ENCODE measurements around the gene GALNT2.

GALNT2 gene

GRCh38 chr1:230204842-230205241 is 137.8 kb downstream of the GALNT2 start:
- Histone ChIP-seq H3K9ac (ENCODE audit: low read length) (no peak overlapping the region), H4K8ac (ENCODE audit: low read depth, low read length) (no peak overlapping the region), H3K4ac (ENCODE audit: low read depth, low read length) (no peak overlapping the region), H3K23ac (ENCODE audit: low read length) (no peak overlapping the region), H3K4me3 (ENCODE audit: low read depth, low read length) (no peak overlapping the region), H3K36me3 (ENCODE audit: control insufficient read depth in 1 of 2, insufficient read depth in 2 of 2, low read length in 2 of 2) (peaks cover 9 to 22% of the 10 kb centered on the region in 2 experiments), H2BK5ac (ENCODE audit: low read depth, low read length, poor library complexity) (no peak overlapping the region), H3K4me1 (ENCODE audit: control insufficient read depth in 1 of 2, insufficient read depth in 2 of 2, low read length in 2 of 2) (peaks cover 8 to 13% of the 10 kb centered on the region in 2 experiments), H2BK120ac (ENCODE audit: insufficient read depth, low read length, poor library complexity) (no peak overlapping the region), H2BK12ac (ENCODE audit: low read length) (no peak overlapping the region), H2AFZ (ENCODE audit: insufficient read depth, low read length, poor library complexity) (no peak overlapping the region), H3K18ac (ENCODE audit: low read length) (no peak overlapping the region), H3K14ac (ENCODE audit: low read length) (no peak overlapping the region), H3K4me2 (ENCODE audit: low read length) (no peak overlapping the region), H3K27me3 (ENCODE audit: insufficient read depth, low read length) (no peaks in the 10 kb centered on the region), H3K9me3 (ENCODE audit: insufficient read depth, low read depth, low read length) (no peaks in the 10 kb centered on the region), H3K79me2 (ENCODE audit: control insufficient read depth, insufficient read depth, low read length, poor library complexity) (no peaks in the 10 kb centered on the region), H2AK5ac (ENCODE audit: low read length) (no peak overlapping the region), H3K27ac (ENCODE audit: low read depth, low read length) (no peak overlapping the region), H4K12ac (ENCODE audit: low read depth, low read length) (no peak overlapping the region), H3K79me1 (ENCODE audit: low read length) (no peaks in the 10 kb centered on the region), H4K91ac (ENCODE audit: low read depth, low read length) (no peak overlapping the region)
- no peak for DNase-seq
- no CpG with 5 or more reads among the region's 3 CpGs for WGBS (ENCODE audit: extremely low coverage, insufficient coverage, insufficient read length)

GRCh38 chr1:230205719-230206198 is 138.7 kb downstream of the GALNT2 start:
- H3K4ac ChIP-seq (ENCODE audit: low read depth, low read length), result no peak overlapping the region
- H3K79me1 ChIP-seq (ENCODE audit: low read length), result no peaks in the 10 kb centered on the region
- H3K9me3 ChIP-seq (ENCODE audit: insufficient read depth, low read depth, low read length), result no peaks in the 10 kb centered on the region
- H3K27ac ChIP-seq (ENCODE audit: low read depth, low read length), result no peak overlapping the region
- no peak overlapping the region for H4K8ac ChIP-seq (ENCODE audit: low read depth, low read length)
- peaks cover 6 to 19% of the 10 kb centered on the region in 2 experiments for H3K36me3 ChIP-seq (ENCODE audit: control insufficient read depth in 1 of 2, insufficient read depth in 2 of 2, low read length in 2 of 2)
- no peak overlapping the region for H2BK12ac ChIP-seq (ENCODE audit: low read length)
- no peak overlapping the region for H4K12ac ChIP-seq (ENCODE audit: low read depth, low read length)
- no CpG with 5 or more reads among the region's 7 CpGs for WGBS (ENCODE audit: extremely low coverage, insufficient coverage, insufficient read length)
- H2BK120ac ChIP-seq (ENCODE audit: insufficient read depth, low read length, poor library complexity), result no peak overlapping the region
- no peak overlapping the region for H3K23ac ChIP-seq (ENCODE audit: low read length)
- no peak overlapping the region for H3K4me2 ChIP-seq (ENCODE audit: low read length)
- no peaks in the 10 kb centered on the region for H3K27me3 ChIP-seq (ENCODE audit: insufficient read depth, low read length)
- H3K4me3 ChIP-seq (ENCODE audit: low read depth, low read length), result no peak overlapping the region
- no peaks in the 10 kb centered on the region for H3K79me2 ChIP-seq (ENCODE audit: control insufficient read depth, insufficient read depth, low read length, poor library complexity)
- H2AK5ac ChIP-seq (ENCODE audit: low read length), result no peak overlapping the region
- no peak overlapping the region for H3K18ac ChIP-seq (ENCODE audit: low read length)
- peak; percentile 78 to 91 for DNase-seq
- no peak overlapping the region for H3K9ac ChIP-seq (ENCODE audit: low read length)
- H4K91ac ChIP-seq (ENCODE audit: low read depth, low read length), result no peak overlapping the region
- no peak overlapping the region for H3K14ac ChIP-seq (ENCODE audit: low read length)
- no peak overlapping the region for H2AFZ ChIP-seq (ENCODE audit: insufficient read depth, low read length, poor library complexity)
- H3K4me1 ChIP-seq (ENCODE audit: control insufficient read depth in 1 of 2, insufficient read depth in 2 of 2, low read length in 2 of 2), result peaks cover 9 to 13% of the 10 kb centered on the region in 2 experiments
- H2BK5ac ChIP-seq (ENCODE audit: low read depth, low read length, poor library complexity), result no peak overlapping the region

- Histone ChIP-seq H3K27ac (ENCODE audit: low read depth, low read length) (no peak overlapping the region), H4K91ac (ENCODE audit: low read depth, low read length) (no peak overlapping the region), H3K18ac (ENCODE audit: low read length) (no peak overlapping the region), H3K14ac (ENCODE audit: low read length) (no peak overlapping the region), H3K36me3 (ENCODE audit: control insufficient read depth in 1 of 2, insufficient read depth in 2 of 2, low read length in 2 of 2) (peaks cover 6 to 19% of the 10 kb centered on the region in 2 experiments), H3K4ac (ENCODE audit: low read depth, low read length) (no peak overlapping the region), H3K79me2 (ENCODE audit: control insufficient read depth, insufficient read depth, low read length, poor library complexity) (no peaks in the 10 kb centered on the region), H2BK120ac (ENCODE audit: insufficient read depth, low read length, poor library complexity) (no peak overlapping the region), H3K27me3 (ENCODE audit: insufficient read depth, low read length) (no peaks in the 10 kb centered on the region), H3K23ac (ENCODE audit: low read length) (no peak overlapping the region), H4K8ac (ENCODE audit: low read depth, low read length) (no peak overlapping the region), H3K9me3 (ENCODE audit: insufficient read depth, low read depth, low read length) (no peaks in the 10 kb centered on the region), H3K9ac (ENCODE audit: low read length) (no peak overlapping the region), H4K12ac (ENCODE audit: low read depth, low read length) (no peak overlapping the region), H2AFZ (ENCODE audit: insufficient read depth, low read length, poor library complexity) (no peak overlapping the region), H3K79me1 (ENCODE audit: low read length) (no peaks in the 10 kb centered on the region), H3K4me3 (ENCODE audit: low read depth, low read length) (no peak overlapping the region), H2BK5ac (ENCODE audit: low read depth, low read length, poor library complexity) (no peak overlapping the region), H3K4me1 (ENCODE audit: control insufficient read depth in 1 of 2, insufficient read depth in 2 of 2, low read length in 2 of 2) (peaks cover 9 to 13% of the 10 kb centered on the region in 2 experiments), H3K4me2 (ENCODE audit: low read length) (no peak overlapping the region), H2AK5ac (ENCODE audit: low read length) (no peak overlapping the region), H2BK12ac (ENCODE audit: low read length) (no peak overlapping the region)
- DNase-seq, result no peak
- WGBS (ENCODE audit: extremely low coverage, insufficient coverage, insufficient read length), result no CpG with 5 or more reads among the region's 2 CpGs
These were observed 139.2 kb downstream of the GALNT2 start for GRCh38 chr1:230206207-230206606.

GRCh38 chr1:230206976-230207375 is 139.9 kb downstream of the GALNT2 start:
- no peak for DNase-seq
- H3K36me3 ChIP-seq (ENCODE audit: control insufficient read depth in 1 of 2, insufficient read depth in 2 of 2, low read length in 2 of 2), result peaks cover 6 to 19% of the 10 kb centered on the region in 2 experiments
- no peak overlapping the region for H3K4me2 ChIP-seq (ENCODE audit: low read length)
- no peak overlapping the region for H2BK5ac ChIP-seq (ENCODE audit: low read depth, low read length, poor library complexity)
- H3K14ac ChIP-seq (ENCODE audit: low read length), result no peak overlapping the region
- no peak overlapping the region for H3K4ac ChIP-seq (ENCODE audit: low read depth, low read length)
- H3K79me2 ChIP-seq (ENCODE audit: control insufficient read depth, insufficient read depth, low read length, poor library complexity), result no peaks in the 10 kb centered on the region
- no peak overlapping the region for H3K18ac ChIP-seq (ENCODE audit: low read length)
- no peak overlapping the region for H4K91ac ChIP-seq (ENCODE audit: low read depth, low read length)
- no peak overlapping the region for H3K27ac ChIP-seq (ENCODE audit: low read depth, low read length)
- no peaks in the 10 kb centered on the region for H3K27me3 ChIP-seq (ENCODE audit: insufficient read depth, low read length)
- peaks cover 9 to 13% of the 10 kb centered on the region in 2 experiments for H3K4me1 ChIP-seq (ENCODE audit: control insufficient read depth in 1 of 2, insufficient read depth in 2 of 2, low read length in 2 of 2)
- no peak overlapping the region for H4K8ac ChIP-seq (ENCODE audit: low read depth, low read length)
- WGBS (ENCODE audit: extremely low coverage, insufficient coverage, insufficient read length), result no CpG with 5 or more reads among the region's 4 CpGs
- no peak overlapping the region for H2BK12ac ChIP-seq (ENCODE audit: low read length)
- H3K79me1 ChIP-seq (ENCODE audit: low read length), result no peaks in the 10 kb centered on the region
- no peak overlapping the region for H4K12ac ChIP-seq (ENCODE audit: low read depth, low read length)
- H3K9me3 ChIP-seq (ENCODE audit: insufficient read depth, low read depth, low read length), result no peaks in the 10 kb centered on the region
- no peak overlapping the region for H3K23ac ChIP-seq (ENCODE audit: low read length)
- no peak overlapping the region for H2BK120ac ChIP-seq (ENCODE audit: insufficient read depth, low read length, poor library complexity)
- no peak overlapping the region for H2AK5ac ChIP-seq (ENCODE audit: low read length)
- no peak overlapping the region for H3K4me3 ChIP-seq (ENCODE audit: low read depth, low read length)
- H3K9ac ChIP-seq (ENCODE audit: low read length), result no peak overlapping the region
- H2AFZ ChIP-seq (ENCODE audit: insufficient read depth, low read length, poor library complexity), result no peak overlapping the region

Data from trophoblast cell (in vitro differentiated cells and primary cell).